NOMO-1 treated with dmso at 0.1 percent for 144 hours (cell line): Measurements from ENCODE around the gene LCNL1.

Experiments
- DNase-seq: peaks from one replicate; lab custom pipeline; 2025; ENCODE audit not compliant: unreplicated experiment; lab: John Stamatoyannopoulos, UW

Gene LCNL1

GRCh38 chr9:136973618-136974617, 8.9 kb upstream of the LCNL1 start:
- no peak for DNase-seq

- DNase-seq = no peak
Observed at GRCh38 chr9:136974817-136975535, 7.8 kb upstream of the LCNL1 start.

- no peak for DNase-seq
Observed at GRCh38 chr9:136975644-136976043, 7.1 kb upstream of the LCNL1 start.

GRCh38 chr9:136977223-136977622, 5.6 kb upstream of the LCNL1 start, which contains the start of gene PTGDS:
PTGDS (plus strand) TSS chr9:136977504; CDS start chr9:136977579, 75 bp downstream.
- DNase-seq = no peak

GRCh38 chr9:136977649-136978072, 5.1 kb upstream of the LCNL1 start:
- DNase-seq = no peak

- peak; percentile 35 for DNase-seq
Observed at GRCh38 chr9:136978073-136978864, 4.5 kb upstream of the LCNL1 start.

- no peak for DNase-seq
Observed at GRCh38 chr9:136978865-136979544, 3.8 kb upstream of the LCNL1 start.

GRCh38 chr9:136979769-136980587, 2.8 kb upstream of the LCNL1 start:
- DNase-seq = no peak

- no peak for DNase-seq
Observed at GRCh38 chr9:136980669-136981478, 1.9 kb upstream of the LCNL1 start.

GRCh38 chr9:136981588-136982231, 1.1 kb upstream of the LCNL1 start:
- no peak for DNase-seq

- no peak for DNase-seq
Observed at GRCh38 chr9:136983167-136983566, 374 bp downstream of the LCNL1 start.

GRCh38 chr9:136983656-136984314, 992 bp downstream of the LCNL1 start:
- DNase-seq = no peak

GRCh38 chr9:136984464-136985026, 1.8 kb downstream of the LCNL1 start:
- DNase-seq = no peak

- no peak for DNase-seq
Observed at GRCh38 chr9:136985027-136985602, 2.3 kb downstream of the LCNL1 start.

- no peak for DNase-seq
Observed at GRCh38 chr9:136985853-136986252, 3.1 kb downstream of the LCNL1 start.

GRCh38 chr9:136988872-136989271, 6.1 kb downstream of the LCNL1 start:
- no peak for DNase-seq
